GM23338 (cell line): ENCODE measurements around the gene TRAPPC10. TPM values are rescaled to one million over a fixed set of nuclear protein-coding genes. Genes with fewer than 3 reads are reported as not detected.

ENCODE experiments used
- ATAC-seq: fragments of 200-7000 bp; cut with Tn5 transposase; 3 replicates; pipeline ENCODE4 v1.9.1; 2020
- DNase-seq: peaks from one replicate; pipeline ENCODE4 v3.0.0-alpha.2; 2015; ENCODE audit warnings: low spot score
- H2AFZ ChIP-seq: fragments of 200-600 bp; sonication (generic); 2 replicates; pipeline ENCODE4 v1.8.0; 2016; ENCODE audit warnings: antibody characterized with exemption, mild to moderate bottlenecking, moderate library complexity
- H3F3A ChIP-seq: fragments of 200-600 bp; sonication (generic); replicated peaks from 2 replicates; pipeline ENCODE4 v1.8.0; 2017; ENCODE audit warnings: antibody characterized with exemption, mixed run types, low read depth
- H3K27ac ChIP-seq: fragments of 200-600 bp; sonication (generic); 2 replicates; pipeline ENCODE4 v1.6.1; 2016; ENCODE audit warnings: low read depth
- H3K27me3 ChIP-seq: fragments of 200-600 bp; sonication (generic); 2 replicates; pipeline ENCODE4 v1.8.0; 2016; ENCODE audit warnings: mild to moderate bottlenecking, mixed run types, moderate library complexity; ENCODE audit not compliant: insufficient read depth
- H3K36me3 ChIP-seq: fragments of 200-600 bp; sonication (generic); 2 replicates; pipeline ENCODE4 v1.8.0; 2016; ENCODE audit warnings: mild to moderate bottlenecking; ENCODE audit not compliant: insufficient read depth
- H3K4me1 ChIP-seq: fragments of 200-600 bp; sonication (generic); 2 replicates; pipeline ENCODE4 v1.8.0; 2016; ENCODE audit warnings: mild to moderate bottlenecking, moderate library complexity; ENCODE audit not compliant: insufficient read depth
- H3K4me2 ChIP-seq: fragments of 200-600 bp; sonication (generic); 2 replicates; pipeline ENCODE4 v1.7.1; 2017; ENCODE audit warnings: mixed run types
- H3K4me3 ChIP-seq: fragments of 200-600 bp; sonication (generic); 2 replicates; pipeline ENCODE4 v1.6.1; 2016; ENCODE audit warnings: mixed run types
- H3K79me2 ChIP-seq: fragments of 200-600 bp; sonication (generic); replicated peaks from 2 replicates; pipeline ENCODE4 v1.8.0; 2017; ENCODE audit warnings: mild to moderate bottlenecking; ENCODE audit not compliant: insufficient read depth
- H3K9me2 ChIP-seq: fragments of 200-600 bp; sonication (generic); 2 replicates; pipeline ENCODE4 v1.8.0; 2017; ENCODE audit not compliant: insufficient read depth
- H4K20me1 ChIP-seq: fragments of 200-600 bp; sonication (generic); replicated peaks from 2 replicates; pipeline ENCODE4 v1.8.0; 2017; ENCODE audit warnings: mild to moderate bottlenecking; ENCODE audit not compliant: insufficient read depth
- H3K27ac Mint-ChIP-seq: 2 replicates; pipeline ENCODE4 v1.8.0; 2020; ENCODE audit warnings: inconsistent platforms, mild to moderate bottlenecking, moderate library complexity, mixed read lengths
- H3K27me3 Mint-ChIP-seq: 3 replicates; pipeline ENCODE4 v1.8.0; 2022; ENCODE audit warnings: low read depth, mild to moderate bottlenecking, moderate library complexity, mixed read lengths, inconsistent platforms; ENCODE audit not compliant: insufficient read depth, poor library complexity
- H3K36me3 Mint-ChIP-seq: 3 replicates; pipeline ENCODE4 v1.8.0; 2021; ENCODE audit warnings: low read depth, mild to moderate bottlenecking, inconsistent platforms, moderate library complexity, mixed read lengths
- H3K4me1 Mint-ChIP-seq: 3 replicates; pipeline ENCODE4 v1.8.0; 2020; ENCODE audit warnings: mild to moderate bottlenecking, inconsistent platforms, mixed read lengths
- H3K4me3 Mint-ChIP-seq: 3 replicates; pipeline ENCODE4 v1.8.0; 2021; ENCODE audit warnings: moderate library complexity, mild to moderate bottlenecking, inconsistent platforms, mixed read lengths
- H3K9me3 Mint-ChIP-seq: 3 replicates; pipeline ENCODE4 v1.8.0; 2020; ENCODE audit warnings: moderate library complexity, mild to moderate bottlenecking, inconsistent platforms, mixed read lengths
- ETS1 ChIP-seq: IDR thresholded peaks from 2 replicates; pipeline ENCODE4 v1.6.1; 2016; ENCODE audit warnings: antibody characterized with exemption
- EZH2 ChIP-seq: fragments of 200-600 bp; sonication (generic); IDR thresholded peaks from one replicate; pipeline ENCODE4 v1.8.0; 2017; ENCODE audit warnings: antibody characterized with exemption, mild to moderate bottlenecking, low read depth; ENCODE audit not compliant: unreplicated experiment
- EZH2phosphoT487 ChIP-seq: fragments of 200-600 bp; sonication (generic); IDR thresholded peaks from one replicate; pipeline ENCODE4 v1.8.1; 2018; ENCODE audit warnings: antibody characterized with exemption; ENCODE audit not compliant: unreplicated experiment
- NANOG ChIP-seq: IDR thresholded peaks from 2 replicates; pipeline ENCODE4 v1.6.1; 2016; ENCODE audit warnings: antibody characterized with exemption, borderline replicate concordance
- POLR2AphosphoS5 ChIP-seq: IDR thresholded peaks from 2 replicates; pipeline ENCODE4 v1.6.1; 2016; ENCODE audit warnings: antibody characterized with exemption, low read depth
- STAT1 ChIP-seq: IDR thresholded peaks from one replicate; pipeline ENCODE4 v1.6.1; 2016; ENCODE audit warnings: antibody characterized with exemption; ENCODE audit not compliant: unreplicated experiment
- ZNF114 ChIP-seq: fragments of 250-450 bp; sonication (Bioruptor Pico); IDR thresholded peaks from 2 replicates; pipeline ENCODE4 v1.5.0; 2020; ENCODE audit warnings: mild to moderate bottlenecking, moderate library complexity
- ZNF462 ChIP-seq: fragments of 250-450 bp; sonication (Bioruptor Pico); IDR thresholded peaks from 2 replicates; pipeline ENCODE4 v1.5.0; 2020; ENCODE audit warnings: mild to moderate bottlenecking, moderate library complexity
- polyA plus RNA-seq: library from polyadenylated mRNA; unstranded; fragments of >200 nt; fragmentation: Nextera tagmentation; extraction: Ambion mirVana; gene quantifications from 2 replicates; pipeline ENCODE4 v1.2.1, GENCODE V29; 2016
- total RNA-seq: library from RNA; depleted of rRNA; stranded (reverse); fragments of >200 nt; shearing (Covaris generic); gene quantifications from 2 replicates; pipeline ENCODE4 v1.2.3, GENCODE V29; 2014

TRAPPC10 gene
- total and polyA plus RNA-seq, 2 experiments from 2014 or later, result 14.0 to 27.1 TPM

GRCh38 chr21:44010429-44010828, 1.7 kb upstream of the TRAPPC10 start (continued):
- no peak for TF ChIP-seq ZNF462

DNA sequence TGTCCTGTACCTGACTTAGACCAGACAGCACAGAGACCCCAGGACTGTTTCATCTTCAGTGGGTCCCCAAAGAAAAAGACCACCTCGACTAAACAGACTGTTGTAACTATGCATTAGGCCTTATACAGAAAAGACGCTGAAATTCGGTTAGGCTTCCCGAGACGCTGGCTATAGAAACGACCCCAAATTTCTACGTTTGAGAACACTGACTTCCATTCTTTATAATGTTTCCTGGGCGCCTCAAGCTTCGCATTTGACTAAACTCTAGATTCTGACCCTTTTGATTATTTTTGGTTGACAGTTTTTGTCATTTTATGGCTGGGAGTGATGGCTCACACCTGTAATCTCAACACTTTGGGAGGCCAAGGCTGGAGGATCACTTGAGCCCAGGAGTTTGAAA, 986 bp upstream of the TRAPPC10 start:
- Histone ChIP-seq H3K4me1 (peaks cover 18% of the 10 kb centered on the region), H4K20me1 (peaks cover 28% of the 10 kb centered on the region), H3K27me3 (no peaks in the 10 kb centered on the region), H2AFZ (0 out of 2 replicates have a peak overlapping the region, but pooled peaks have one; percentile 63), H3K4me2 (peak overlapping the region; percentile 85), H3F3A (peaks cover 14% of the 10 kb centered on the region), H3K36me3 (no peaks in the 10 kb centered on the region), H3K9me2 (no peaks in the 10 kb centered on the region), H3K79me2 (peaks cover 34% of the 10 kb centered on the region), H3K4me3 (peak overlapping the region; percentile 98), H3K27ac (peak overlapping the region; percentile 91)
- Mint-ChIP-seq H3K9me3 (no peaks in the 10 kb centered on the region), H3K4me3 (peak overlapping the region; percentile 80), H3K27ac (peak overlapping the region; percentile 95), H3K4me1 (peaks cover 28% of the 10 kb centered on the region), H3K27me3 (peaks cover 7% of the 10 kb centered on the region), H3K36me3 (no peaks in the 10 kb centered on the region; the same call in 2 of the 3 replicates)
- no peak for TF ChIP-seq STAT1
- no peak for TF ChIP-seq ZNF462
- TF ChIP-seq ZNF114, result no peak
- no peak for TF ChIP-seq EZH2phosphoT487
- TF ChIP-seq EZH2, result no peak
- no peak for TF ChIP-seq NANOG
- TF ChIP-seq POLR2AphosphoS5, result no peak
- no peak for TF ChIP-seq ETS1
- DNase-seq, result no peak
- no peak for ATAC-seq
